GM19397 (cell line): ENCODE data around the gene PAPOLB.

ENCODE experiments used
- ATAC-seq: cut with Tn5 transposase; IDR thresholded peaks from one replicate; pipeline ENCODE4 v1.9.1; 2021; ENCODE audit warnings: mild to moderate bottlenecking, moderate library complexity; ENCODE audit not compliant: unreplicated experiment

Gene PAPOLB

DNA sequence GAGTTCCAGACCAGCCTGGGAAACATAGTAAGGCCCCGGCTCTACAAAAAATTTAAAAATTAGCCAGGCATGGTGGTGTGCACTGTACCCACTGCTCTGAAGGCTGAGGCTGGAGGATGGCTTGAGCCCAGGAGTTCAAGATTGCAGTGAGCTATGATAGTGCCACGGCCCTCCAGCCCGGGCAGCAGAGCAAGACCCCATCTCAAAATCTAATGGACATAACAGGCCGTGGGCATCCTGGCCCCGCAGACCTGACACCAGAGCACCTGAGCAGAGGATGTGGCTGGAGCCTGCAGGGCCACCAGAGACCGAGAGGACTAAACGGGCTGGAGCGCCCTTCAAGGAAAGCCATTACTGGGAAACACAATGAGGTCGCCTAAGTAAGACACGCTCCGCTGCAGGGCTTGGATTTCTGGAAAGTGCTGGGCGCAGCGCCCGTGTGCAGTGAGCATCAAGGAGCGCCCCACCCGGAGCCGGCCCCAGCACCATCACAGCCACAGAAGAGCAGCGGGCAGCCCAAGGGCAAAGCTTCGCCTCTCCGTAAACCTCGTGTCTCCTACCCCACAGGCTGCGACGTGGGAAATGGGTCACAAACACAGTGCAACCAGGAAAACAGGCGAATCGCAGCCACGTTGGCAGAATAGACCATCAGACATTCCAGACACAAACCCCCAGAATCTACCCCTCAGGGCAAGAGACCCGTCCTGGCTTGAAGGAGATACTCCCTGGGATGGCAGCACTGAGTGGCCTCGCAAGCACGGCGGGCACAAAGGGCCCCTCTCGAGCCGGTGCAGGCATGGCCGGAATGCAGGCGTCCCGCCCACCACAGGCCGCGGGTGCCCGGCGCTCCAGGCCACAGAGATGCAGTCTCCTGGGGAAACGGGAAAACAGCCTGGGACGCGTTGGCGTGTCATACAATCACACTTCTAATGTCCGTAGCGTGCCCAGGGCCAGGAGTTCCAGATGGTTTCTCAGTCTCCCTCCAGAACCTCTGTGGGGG, 16.8 kb upstream of the PAPOLB start:
- no peak for ATAC-seq

DNA sequence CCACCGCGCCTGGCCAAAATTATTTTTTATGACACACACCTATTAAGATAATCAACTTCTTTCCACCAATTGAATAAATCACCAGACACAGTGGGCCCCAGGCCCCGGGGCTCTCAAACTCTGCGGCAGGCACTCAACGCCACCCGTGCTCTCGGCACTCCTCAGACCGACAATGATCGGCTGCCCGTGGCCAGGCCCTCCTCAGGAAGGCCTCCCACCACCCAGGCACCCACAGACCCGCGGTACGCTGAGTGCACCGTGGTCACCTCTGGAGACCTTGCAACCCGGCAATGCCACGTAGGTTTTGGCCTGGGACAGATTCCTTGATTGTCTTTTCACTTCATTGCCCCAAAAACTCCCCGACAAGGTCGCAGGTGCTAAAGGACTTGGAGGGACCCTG, 14.8 kb upstream of the PAPOLB start:
- no peak for ATAC-seq

GRCh38 chr7:4875391-4875790, 13.6 kb upstream of the PAPOLB start:
- ATAC-seq = no peak

- no peak for ATAC-seq
These were observed 11.5 kb upstream of the PAPOLB start for GRCh38 chr7:4873071-4873944.

DNA sequence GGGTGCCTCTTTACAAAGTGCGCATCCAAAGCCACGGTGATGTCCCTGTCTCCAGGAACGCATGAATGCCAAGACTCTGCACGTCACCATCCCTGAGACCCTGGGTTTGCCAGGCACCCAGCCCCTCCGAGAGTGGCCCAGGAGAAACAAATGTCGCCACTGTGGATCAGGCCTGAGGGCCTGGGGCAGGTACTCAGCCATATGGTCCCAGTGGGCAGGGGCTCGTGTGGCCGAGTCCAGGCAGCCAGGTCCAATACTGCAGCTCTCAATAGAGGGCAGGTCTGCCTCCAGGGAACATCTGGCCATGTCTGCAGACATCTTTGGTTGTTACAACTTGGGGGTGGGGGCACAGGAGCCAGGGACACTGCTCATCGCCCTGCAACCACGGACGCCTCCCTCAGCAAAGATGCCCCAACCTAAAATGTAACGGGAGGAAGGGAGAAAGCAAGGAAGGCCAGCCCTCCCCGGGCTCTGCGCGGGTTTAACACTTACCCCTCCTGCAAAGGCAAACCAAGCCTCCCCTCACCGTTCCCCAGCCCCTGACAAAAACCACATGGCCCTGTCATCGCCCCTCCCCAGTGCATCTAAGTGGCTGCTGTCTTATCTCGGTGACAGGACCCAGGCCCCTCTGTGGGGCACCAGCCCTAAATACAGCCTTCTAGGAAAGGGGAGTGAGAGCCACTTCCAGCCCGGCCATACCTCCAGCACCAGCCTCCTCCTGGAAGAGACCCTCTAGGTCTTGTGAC, 10.3 kb upstream of the PAPOLB start:
- ATAC-seq = no peak

GRCh38 chr7:4871056-4871680, 9.3 kb upstream of the PAPOLB start:
- no peak for ATAC-seq

DNA sequence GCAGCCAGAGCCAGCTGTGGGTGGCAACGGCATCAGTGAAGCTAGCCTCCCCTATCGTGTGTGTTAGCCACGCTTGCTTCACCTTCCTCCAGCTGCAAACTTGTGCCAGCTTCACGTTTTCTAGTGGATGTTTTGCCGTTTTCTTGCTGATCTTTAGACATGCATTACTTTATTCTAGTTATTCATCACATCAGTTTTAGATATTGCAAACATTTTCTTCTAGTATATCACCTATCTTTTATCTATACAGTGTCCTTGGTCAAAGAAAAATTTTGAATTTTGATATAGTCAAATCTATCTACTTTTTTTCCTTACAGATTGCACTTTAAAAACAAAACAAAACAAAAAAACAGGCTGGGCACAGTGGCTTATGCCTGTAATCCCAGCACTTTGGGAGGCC, 6.7 kb upstream of the PAPOLB start:
- ATAC-seq = no peak

DNA sequence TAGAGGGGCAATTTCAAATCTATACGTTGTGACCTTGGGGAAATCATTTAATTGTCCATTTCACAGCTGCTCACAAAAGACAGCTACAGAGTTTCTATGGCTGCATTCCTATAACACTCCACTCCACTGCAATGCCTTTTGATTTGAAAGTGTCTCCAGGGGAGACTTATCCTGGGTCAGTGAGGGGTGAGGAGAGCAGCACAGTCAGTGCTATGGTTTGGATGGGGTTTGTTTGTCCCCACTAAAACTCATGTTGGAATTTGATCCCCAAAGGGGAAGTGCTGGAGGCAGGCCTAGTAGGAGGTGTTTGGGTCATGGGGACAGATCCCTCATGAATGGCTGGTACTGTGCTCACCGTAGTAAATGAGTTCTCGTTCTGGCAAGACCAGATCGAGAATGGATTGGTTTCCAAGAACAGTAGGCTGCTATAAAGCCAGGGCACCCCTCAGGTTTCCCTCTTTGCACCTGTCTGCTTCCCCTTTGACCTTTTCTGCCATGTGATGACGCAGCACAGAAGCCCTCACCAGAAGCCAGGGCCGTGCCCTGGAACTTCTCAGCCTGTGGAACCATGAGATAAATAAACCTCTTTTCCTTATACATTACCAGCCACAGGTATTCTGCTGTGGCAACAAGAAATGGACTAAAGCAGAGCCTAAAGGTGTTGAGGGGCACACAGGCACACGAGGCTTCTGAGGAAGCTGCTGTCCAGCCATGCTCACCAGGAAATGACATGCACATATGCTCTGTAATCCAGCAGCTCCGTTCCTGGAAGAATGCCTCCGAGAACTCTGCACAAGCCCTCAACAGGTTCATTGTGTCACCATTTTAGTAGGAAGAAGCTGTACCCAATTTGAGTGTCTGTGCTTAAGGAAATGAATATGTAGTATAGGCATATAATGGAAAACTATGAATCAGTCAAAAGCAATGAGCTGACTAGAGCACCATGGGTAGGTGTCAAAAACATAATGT, 5.0 kb upstream of the PAPOLB start:
- ATAC-seq = no peak

- no peak for ATAC-seq
These were observed 326 bp upstream of the PAPOLB start for GRCh38 chr7:4862156-4862555.

- ATAC-seq = no peak
These were observed 603 bp downstream of the PAPOLB start for GRCh38 chr7:4861227-4861626.

- no peak for ATAC-seq
These were observed 4.6 kb downstream of the PAPOLB start for GRCh38 chr7:4857189-4857588.

- no peak for ATAC-seq
These were observed 5.3 kb downstream of the PAPOLB start for GRCh38 chr7:4856336-4857057.

DNA sequence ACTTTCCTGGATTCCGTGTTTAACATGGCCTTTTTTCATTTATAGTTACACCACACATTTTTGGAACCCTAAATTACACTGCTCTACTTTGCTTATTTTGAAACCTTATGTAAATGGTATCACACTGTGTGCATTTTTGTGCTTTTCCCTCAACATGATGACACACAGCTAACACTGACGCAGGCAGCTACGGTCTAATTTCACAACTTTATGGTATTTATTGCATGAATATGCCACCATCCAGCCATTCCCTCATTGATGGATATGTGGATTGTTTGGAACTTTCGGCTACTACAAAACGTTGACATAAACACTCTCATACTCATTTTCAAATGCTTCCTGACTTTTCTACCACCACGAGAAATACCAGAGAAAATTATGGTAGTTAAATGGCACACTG, 6.9 kb downstream of the PAPOLB start:
- no peak for ATAC-seq

- ATAC-seq = no peak
These were observed 10.1 kb downstream of the PAPOLB start for GRCh38 chr7:4851459-4852422.

GRCh38 chr7:4850262-4850795, 11.5 kb downstream of the PAPOLB start:
- no peak for ATAC-seq

- no peak for ATAC-seq
These were observed 12.4 kb downstream of the PAPOLB start for GRCh38 chr7:4849390-4849789.

GRCh38 chr7:4845740-4846142, 16.1 kb downstream of the PAPOLB start:
- ATAC-seq = no peak
